Lower leg skin (tissue), 3 donors: ENCODE data around the gene LEFTY1.

Source experiments
- POLR2A ChIP-seq, 2 donors: fragments of 450-650 bp; IDR thresholded peaks; one replicate each; pipeline ENCODE4 v1.6.1; 2016 to 2017; ENCODE audit warnings: antibody characterized with exemption in 2 of 2, mild to moderate bottlenecking in 1 of 2, moderate library complexity in 1 of 2
- TF ChIP-seq, protein P1 (sequence below), 3 donors: fragments of 450-650 bp; IDR thresholded peaks; one replicate each; pipeline ENCODE4 v1.5.1; 2016; ENCODE audit warnings: antibody characterized with exemption in 3 of 3, mild to moderate bottlenecking in 3 of 3, moderate library complexity in 2 of 3

DNA sequence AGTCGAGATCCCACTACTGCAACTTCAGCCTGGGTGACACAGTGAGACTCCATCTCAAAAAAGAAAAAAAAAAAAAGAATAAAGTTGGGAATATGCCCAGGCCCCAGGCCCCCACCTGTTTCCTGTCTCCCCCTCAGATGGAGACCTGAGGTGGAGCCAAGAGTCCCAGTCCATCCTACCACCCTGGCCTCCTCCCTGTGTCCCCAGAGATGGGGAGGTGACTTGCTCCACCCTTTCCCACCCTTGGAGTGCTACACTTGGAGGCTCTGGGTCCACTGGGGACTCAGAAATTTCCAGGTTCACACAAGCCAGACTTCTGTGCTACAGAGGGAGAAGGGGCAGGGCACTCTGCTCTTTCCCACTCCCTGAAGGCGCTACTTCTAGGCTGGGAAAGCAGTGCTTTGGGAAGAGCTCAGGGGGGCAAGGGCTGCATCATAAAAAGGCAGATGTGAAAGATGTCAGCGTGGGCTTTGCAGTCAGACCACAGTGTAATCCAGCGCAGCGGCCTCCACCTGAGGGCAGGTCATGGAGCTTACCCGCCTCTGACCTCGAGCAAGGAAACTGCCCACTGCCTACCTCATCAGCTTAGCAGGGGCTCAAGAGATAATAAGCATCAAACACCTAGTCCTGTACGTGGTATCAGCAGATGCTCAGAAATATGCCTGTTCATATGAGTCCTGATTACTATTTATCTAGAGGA, 20.2 kb downstream of the LEFTY1 start:
- TF ChIP-seq, protein P1, sequence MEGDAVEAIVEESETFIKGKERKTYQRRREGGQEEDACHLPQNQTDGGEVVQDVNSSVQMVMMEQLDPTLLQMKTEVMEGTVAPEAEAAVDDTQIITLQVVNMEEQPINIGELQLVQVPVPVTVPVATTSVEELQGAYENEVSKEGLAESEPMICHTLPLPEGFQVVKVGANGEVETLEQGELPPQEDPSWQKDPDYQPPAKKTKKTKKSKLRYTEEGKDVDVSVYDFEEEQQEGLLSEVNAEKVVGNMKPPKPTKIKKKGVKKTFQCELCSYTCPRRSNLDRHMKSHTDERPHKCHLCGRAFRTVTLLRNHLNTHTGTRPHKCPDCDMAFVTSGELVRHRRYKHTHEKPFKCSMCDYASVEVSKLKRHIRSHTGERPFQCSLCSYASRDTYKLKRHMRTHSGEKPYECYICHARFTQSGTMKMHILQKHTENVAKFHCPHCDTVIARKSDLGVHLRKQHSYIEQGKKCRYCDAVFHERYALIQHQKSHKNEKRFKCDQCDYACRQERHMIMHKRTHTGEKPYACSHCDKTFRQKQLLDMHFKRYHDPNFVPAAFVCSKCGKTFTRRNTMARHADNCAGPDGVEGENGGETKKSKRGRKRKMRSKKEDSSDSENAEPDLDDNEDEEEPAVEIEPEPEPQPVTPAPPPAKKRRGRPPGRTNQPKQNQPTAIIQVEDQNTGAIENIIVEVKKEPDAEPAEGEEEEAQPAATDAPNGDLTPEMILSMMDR (IDR thresholded peaks at IDR 0.05): no peak
- TF ChIP-seq POLR2A (IDR thresholded peaks at IDR 0.05): no peak
